A673 (cell line): Measurements from ENCODE around the gene COLGALT1. TPM values are rescaled to one million over a fixed set of nuclear protein-coding genes. Genes with fewer than 3 reads are reported as not detected.
"Not testable (repeated sequence)": the region's sequence is repeated elsewhere in the genome, so short reads cannot be mapped to it uniquely, and the experiment has no call there.

ENCODE experiments used
- BruUV-seq: library from RNA; stranded (reverse); fragments of 400-500 nt; replicated peaks from 2 replicates; lab custom pipeline; 2021; lab: Mats Ljungman, UMichigan
- CTCF ChIA-PET: fragments of 300-600 bp; sonication (Branson Sonifier 250); formaldehyde crosslinking; loops from one replicate; lab custom pipeline; 2022; ENCODE audit warnings: antibody characterized with exemption; lab: Charles Lee
- POLR2A ChIA-PET: fragments of 300-600 bp; sonication (Branson Sonifier 250); formaldehyde crosslinking; loops from one replicate; lab custom pipeline; 2022; ENCODE audit warnings: antibody characterized with exemption; ENCODE audit not compliant: low non-redundant PET; lab: Charles Lee
- DNase-seq: peaks from one replicate; pipeline ENCODE4 v3.0.0-alpha.2; 2015; ENCODE audit warnings: low spot score
- H3K27ac ChIP-seq: fragments of 200-600 bp; sonication (generic); 2 replicates; pipeline ENCODE4 v1.5.1; 2016; ENCODE audit warnings: mixed run types, low read depth, mild to moderate bottlenecking, mixed read lengths, antibody characterized with exemption, low read length; ENCODE audit not compliant: poor library complexity, severe bottlenecking
- H3K27me3 ChIP-seq: fragments of 200-600 bp; sonication (generic); replicated peaks from 2 replicates; pipeline ENCODE4 v1.6.1; 2017; ENCODE audit warnings: mixed run types, low read depth, mild to moderate bottlenecking, mixed read lengths, antibody characterized with exemption, low read length; ENCODE audit not compliant: insufficient read depth, poor library complexity
- H3K36me3 ChIP-seq: fragments of 200-600 bp; sonication (generic); 2 replicates; pipeline ENCODE4 v1.6.1; 2016; ENCODE audit warnings: mixed run types, mild to moderate bottlenecking, mixed read lengths, antibody characterized with exemption, low read length; ENCODE audit not compliant: insufficient read depth, poor library complexity, severe bottlenecking
- H3K4me1 ChIP-seq: fragments of 200-600 bp; sonication (generic); 2 replicates; pipeline ENCODE4 v1.6.1; 2017; ENCODE audit warnings: mixed run types, mild to moderate bottlenecking, mixed read lengths, antibody characterized with exemption, low read length; ENCODE audit not compliant: insufficient read depth, poor library complexity, severe bottlenecking
- H3K4me3 ChIP-seq: fragments of 200-600 bp; sonication (generic); 2 replicates; pipeline ENCODE4 v1.5.1; 2016; ENCODE audit warnings: low read depth, mixed run types, mild to moderate bottlenecking, mixed read lengths, low read length; ENCODE audit not compliant: poor library complexity, severe bottlenecking
- H3K9me3 ChIP-seq: fragments of 200-600 bp; sonication (generic); 2 replicates; pipeline ENCODE4 v1.6.1; 2016; ENCODE audit warnings: mixed run types, low read depth, mild to moderate bottlenecking, mixed read lengths, antibody characterized with exemption, low read length; ENCODE audit not compliant: poor library complexity, severe bottlenecking
- CTCF ChIP-seq: fragments of 300-800, 200-600 bp; sonication (generic); conservative IDR thresholded peaks from 2 replicates; pipeline ENCODE4 v1.5.1; 2017; ENCODE audit warnings: low read depth, mild to moderate bottlenecking, antibody characterized with exemption, low read length, moderate library complexity, mixed read lengths
- EZH2 ChIP-seq: fragments of 200-600 bp; sonication (generic); IDR thresholded peaks from 2 replicates; pipeline ENCODE4 v1.6.1; 2017; ENCODE audit warnings: borderline replicate concordance, low read depth, mild to moderate bottlenecking, mixed read lengths, antibody characterized with exemption, low read length; ENCODE audit not compliant: poor library complexity, severe bottlenecking
- intact Hi-C: fragments of 100-400 bp; cut with micrococcal nuclease; formaldehyde crosslinking; loops from one replicate; pipeline ENCODE4 v1.10.0; 2022; ENCODE audit not compliant: unreplicated experiment
- total RNA-seq: library from RNA; stranded (reverse); gene quantifications from 2 replicates; pipeline ENCODE4 v1.2.3, GENCODE V29; 2021

COLGALT1 gene
- total RNA-seq, 1 experiment from 2014 or later: 91.3 TPM

GRCh38 chr19:17549085-17549740 is 6.2 kb upstream of the COLGALT1 start:
- no peak for DNase-seq
- Histone ChIP-seq H3K36me3 (no peaks in the 10 kb centered on the region), H3K9me3 (no peaks in the 10 kb centered on the region), H3K27me3 (no peaks in the 10 kb centered on the region), H3K4me3 (no peak overlapping the region), H3K27ac (no peak overlapping the region), H3K4me1 (peaks cover 17% of the 10 kb centered on the region)
- POLR2A ChIA-PET: interaction anchor here (0.6 kb wide), 1 partner anchor 496 kb away, joined by 3 read pairs; no protein-coding TSS in a partner anchor
- CTCF ChIA-PET: no interaction called here
- BruUV-seq: no TSS peak
- intact Hi-C loops: no loop called here
- TF ChIP-seq CTCF: no peak
- no peak for TF ChIP-seq EZH2

GRCh38 chr19:17550076-17550667 is 5.3 kb upstream of the COLGALT1 start:
- ChIA-PET CTCF (no interaction called here), POLR2A (no interaction called here)
- Histone ChIP-seq H3K4me1 (peaks cover 23% of the 10 kb centered on the region), H3K4me3 (no peak overlapping the region), H3K27ac (no peak overlapping the region), H3K36me3 (no peaks in the 10 kb centered on the region), H3K9me3 (no peaks in the 10 kb centered on the region), H3K27me3 (no peaks in the 10 kb centered on the region)
- DNase-seq: no peak
- TF ChIP-seq CTCF: no peak
- TF ChIP-seq EZH2: no peak
- intact Hi-C loops: no loop called here
- no TSS peak for BruUV-seq

- BruUV-seq, DNase-seq, H3K9me3 ChIP-seq, H3K36me3 ChIP-seq, intact Hi-C loops, POLR2A ChIA-PET, H3K27me3 ChIP-seq: not testable (repeated sequence)
- H3K27ac ChIP-seq: peak overlapping the region; percentile 93
- H3K4me1 ChIP-seq: peaks cover 23% of the 10 kb centered on the region
- H3K4me3 ChIP-seq: peak overlapping the region; percentile 8
- CTCF ChIA-PET: interaction anchor here (0.6 to 1.2 kb wide), 2 partner anchors 21 to 239 kb away, joined by 3 to 6 read pairs; no protein-coding TSS in a partner anchor
Measured at GRCh38 chr19:17552735-17553134, 2.7 kb upstream of the COLGALT1 start.
